ENCODE data around the gene FAM163A.

Gene FAM163A

DNA sequence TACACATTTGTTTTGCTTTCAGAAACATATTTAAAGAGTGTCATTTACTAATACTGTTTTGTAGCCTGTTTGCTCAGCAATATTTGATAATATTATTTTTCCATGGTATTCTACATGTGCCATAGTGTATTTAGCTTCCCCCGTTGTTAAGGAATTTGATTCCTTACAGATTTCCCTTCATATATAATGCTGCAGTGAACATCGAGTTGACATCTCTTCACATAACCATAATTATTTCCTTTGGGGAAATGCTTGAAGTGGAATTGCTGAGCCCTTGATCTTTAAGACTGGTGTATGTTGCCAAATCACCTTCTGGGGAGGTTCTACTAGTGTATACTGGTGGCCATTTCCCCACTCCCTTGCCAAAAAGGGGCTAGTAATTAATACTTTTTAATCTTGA, 42.6 kb downstream of the FAM163A start:
- H3K27ac ChIP-seq = no peak overlapping the region
- H3K9ac ChIP-seq = no peak overlapping the region
- H3K36me3 ChIP-seq = no peaks in the 10 kb centered on the region
- no peaks in the 10 kb centered on the region for H4K20me1 ChIP-seq
- H3K4me1 ChIP-seq = no peaks in the 10 kb centered on the region
- H3K4me2 ChIP-seq = no peak overlapping the region
- TF ChIP-seq Cebpa-rat (IDR thresholded peaks at IDR 0.05) = no peak
- no peak overlapping the region for H3K4me3 ChIP-seq
- H3K27me3 ChIP-seq = no peaks in the 10 kb centered on the region
- no peaks in the 10 kb centered on the region for H3K9me3 ChIP-seq

DNA sequence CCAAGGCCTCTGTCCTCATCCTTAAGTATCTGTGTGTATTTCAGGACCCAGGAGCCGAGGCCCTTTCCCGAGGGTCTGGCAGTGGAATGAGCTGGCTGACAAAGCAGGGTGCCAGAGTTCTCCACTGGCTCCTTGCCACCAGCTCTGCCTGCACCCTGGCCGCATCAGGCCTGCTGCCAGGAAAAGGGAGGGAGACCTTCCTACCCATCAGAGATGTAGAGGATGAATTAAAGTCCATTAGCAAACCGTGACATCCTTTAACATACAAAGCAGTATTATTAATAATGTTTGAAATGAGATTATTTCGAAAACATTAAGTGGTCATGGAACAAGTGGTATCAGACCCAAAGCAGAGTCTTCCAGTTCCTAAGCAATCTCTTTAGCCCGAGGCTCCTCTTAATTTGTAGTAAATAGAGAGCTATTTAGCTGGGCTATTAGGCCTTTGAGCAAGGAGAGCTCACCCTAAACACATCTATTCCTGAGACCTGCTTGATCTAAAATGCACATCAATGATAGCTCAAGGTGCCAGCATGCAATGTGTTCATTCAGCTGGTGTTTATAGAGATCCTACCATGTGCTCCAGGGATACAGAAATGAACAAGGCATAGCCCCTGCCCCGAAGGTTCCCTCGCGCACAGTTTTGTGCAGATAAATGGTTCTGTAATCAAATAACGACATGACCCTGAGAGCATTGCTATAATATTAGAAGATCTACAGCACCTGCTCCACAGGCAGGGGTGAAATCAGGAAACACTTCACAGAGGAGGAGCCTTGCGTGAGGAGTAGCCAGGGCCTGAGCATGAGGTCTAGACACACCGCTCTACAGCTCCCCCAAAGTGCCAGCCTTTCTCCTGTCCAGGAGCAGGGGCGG, 44.0 kb downstream of the FAM163A start:
- Histone ChIP-seq H3K9ac (no peak overlapping the region), H3K27ac (no peak overlapping the region), H3K4me3 (no peak overlapping the region), H3K4me2 (no peak overlapping the region), H3K36me3 (no peaks in the 10 kb centered on the region), H3K9me3 (no peaks in the 10 kb centered on the region), H3K27me3 (no peaks in the 10 kb centered on the region), H4K20me1 (no peaks in the 10 kb centered on the region), H3K4me1 (no peaks in the 10 kb centered on the region)
- no peak for TF ChIP-seq Cebpa-rat (IDR thresholded peaks at IDR 0.05)

DNA sequence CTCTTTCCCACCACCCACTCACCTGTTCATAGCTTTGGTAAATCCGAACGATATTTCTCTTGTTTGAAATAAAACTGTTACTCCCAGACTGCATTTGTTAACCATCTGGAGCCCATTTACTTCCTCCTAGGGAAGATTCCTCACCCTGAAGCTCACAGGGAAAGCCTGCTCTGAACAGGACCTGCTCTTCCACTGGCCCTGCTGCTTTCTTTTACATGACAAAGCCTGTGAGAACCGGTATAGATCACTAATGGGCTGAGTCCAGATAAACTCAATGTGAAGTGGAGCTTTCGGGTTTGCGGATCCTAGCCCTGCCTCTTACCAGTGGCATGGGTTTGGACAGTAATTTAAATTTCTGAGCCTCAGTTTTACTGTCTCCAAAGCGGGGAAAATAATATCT, 45.2 kb downstream of the FAM163A start:
- H4K20me1 ChIP-seq = no peaks in the 10 kb centered on the region
- H3K4me1 ChIP-seq = no peaks in the 10 kb centered on the region
- no peaks in the 10 kb centered on the region for H3K27me3 ChIP-seq
- H3K4me3 ChIP-seq = no peak overlapping the region
- TF ChIP-seq Cebpa-rat (IDR thresholded peaks at IDR 0.05) = no peak
- no peak overlapping the region for H3K27ac ChIP-seq
- H3K36me3 ChIP-seq = no peaks in the 10 kb centered on the region
- no peaks in the 10 kb centered on the region for H3K9me3 ChIP-seq
- no peak overlapping the region for H3K9ac ChIP-seq
- H3K4me2 ChIP-seq = no peak overlapping the region

DNA sequence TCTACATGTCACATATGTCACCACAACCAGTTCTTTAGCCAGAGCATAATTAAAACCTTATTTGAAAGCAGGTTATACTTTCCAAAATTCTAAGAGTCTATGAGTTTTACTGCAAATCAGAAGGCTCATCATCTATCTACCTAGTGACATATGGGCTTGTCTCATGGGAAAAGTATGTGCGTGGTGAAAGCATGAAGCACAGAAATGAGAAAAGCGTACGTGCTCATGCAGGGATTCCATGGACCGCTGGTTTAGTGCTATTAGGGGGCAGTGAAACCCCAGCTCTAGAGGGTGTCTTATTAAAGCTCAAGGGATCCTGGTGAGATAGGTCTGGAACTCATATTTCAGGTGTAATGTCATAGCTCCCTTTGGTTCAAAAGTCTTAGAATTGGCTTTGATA, 50.2 kb downstream of the FAM163A start:
- no peaks in the 10 kb centered on the region for H3K27me3 ChIP-seq
- no peak overlapping the region for H3K27ac ChIP-seq
- no peak overlapping the region for H3K4me3 ChIP-seq
- H3K36me3 ChIP-seq = no peaks in the 10 kb centered on the region
- no peak overlapping the region for H3K4me2 ChIP-seq
- no peak for TF ChIP-seq Cebpa-rat (IDR thresholded peaks at IDR 0.05)
- H4K20me1 ChIP-seq = no peaks in the 10 kb centered on the region
- no peak overlapping the region for H3K9ac ChIP-seq
- no peaks in the 10 kb centered on the region for H3K9me3 ChIP-seq
- H3K4me1 ChIP-seq = no peaks in the 10 kb centered on the region

DNA sequence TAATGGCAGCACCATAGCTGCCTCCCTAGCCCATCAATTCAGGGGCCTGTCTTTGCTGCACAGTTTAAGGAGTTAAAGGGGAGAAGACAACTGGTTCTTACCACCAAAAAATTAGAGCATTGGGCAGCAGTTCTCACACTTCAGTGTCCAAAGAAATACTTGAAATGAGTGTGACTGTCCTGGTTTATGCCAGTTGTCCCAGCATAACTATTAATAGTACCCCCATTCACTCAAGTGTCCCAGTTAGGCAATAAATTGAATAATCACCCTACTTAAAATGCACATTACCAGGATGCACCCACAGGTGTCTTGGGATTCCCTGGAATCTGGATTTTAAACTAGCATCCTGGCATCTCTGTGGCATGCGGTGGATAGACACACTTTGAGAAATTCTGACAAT, 51.1 kb downstream of the FAM163A start:
- no peaks in the 10 kb centered on the region for H3K4me1 ChIP-seq
- H3K27ac ChIP-seq = no peak overlapping the region
- no peak overlapping the region for H3K4me3 ChIP-seq
- H3K4me2 ChIP-seq = no peak overlapping the region
- no peaks in the 10 kb centered on the region for H3K36me3 ChIP-seq
- TF ChIP-seq Cebpa-rat (IDR thresholded peaks at IDR 0.05) = no peak
- H3K9me3 ChIP-seq = no peaks in the 10 kb centered on the region
- H3K9ac ChIP-seq = no peak overlapping the region
- H4K20me1 ChIP-seq = no peaks in the 10 kb centered on the region
- no peaks in the 10 kb centered on the region for H3K27me3 ChIP-seq

DNA sequence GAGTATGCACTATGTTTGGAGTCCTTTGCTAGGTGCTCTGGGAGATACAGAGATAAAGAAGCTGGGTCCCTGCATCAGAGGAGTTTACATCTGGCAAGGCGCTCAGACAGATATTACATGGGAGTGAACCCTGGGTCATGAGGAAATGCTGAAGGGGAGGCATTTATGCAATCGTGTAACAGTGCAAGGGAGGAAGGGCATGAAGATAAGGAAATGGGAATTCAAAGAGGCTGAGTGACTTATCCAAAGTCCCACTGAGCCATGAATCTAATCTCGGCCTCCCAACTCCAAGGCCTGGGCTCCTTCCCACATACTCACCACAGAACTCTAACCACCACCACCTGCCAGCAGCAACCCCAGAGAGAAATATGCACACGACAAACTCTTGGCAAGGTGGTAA, 51.6 kb downstream of the FAM163A start:
- no peak overlapping the region for H3K27ac ChIP-seq
- no peaks in the 10 kb centered on the region for H3K4me1 ChIP-seq
- no peak overlapping the region for H3K9ac ChIP-seq
- H3K9me3 ChIP-seq = no peaks in the 10 kb centered on the region
- no peaks in the 10 kb centered on the region for H4K20me1 ChIP-seq
- H3K4me2 ChIP-seq = no peak overlapping the region
- no peaks in the 10 kb centered on the region for H3K36me3 ChIP-seq
- TF ChIP-seq Cebpa-rat (IDR thresholded peaks at IDR 0.05) = no peak
- no peak overlapping the region for H3K4me3 ChIP-seq
- no peaks in the 10 kb centered on the region for H3K27me3 ChIP-seq

DNA sequence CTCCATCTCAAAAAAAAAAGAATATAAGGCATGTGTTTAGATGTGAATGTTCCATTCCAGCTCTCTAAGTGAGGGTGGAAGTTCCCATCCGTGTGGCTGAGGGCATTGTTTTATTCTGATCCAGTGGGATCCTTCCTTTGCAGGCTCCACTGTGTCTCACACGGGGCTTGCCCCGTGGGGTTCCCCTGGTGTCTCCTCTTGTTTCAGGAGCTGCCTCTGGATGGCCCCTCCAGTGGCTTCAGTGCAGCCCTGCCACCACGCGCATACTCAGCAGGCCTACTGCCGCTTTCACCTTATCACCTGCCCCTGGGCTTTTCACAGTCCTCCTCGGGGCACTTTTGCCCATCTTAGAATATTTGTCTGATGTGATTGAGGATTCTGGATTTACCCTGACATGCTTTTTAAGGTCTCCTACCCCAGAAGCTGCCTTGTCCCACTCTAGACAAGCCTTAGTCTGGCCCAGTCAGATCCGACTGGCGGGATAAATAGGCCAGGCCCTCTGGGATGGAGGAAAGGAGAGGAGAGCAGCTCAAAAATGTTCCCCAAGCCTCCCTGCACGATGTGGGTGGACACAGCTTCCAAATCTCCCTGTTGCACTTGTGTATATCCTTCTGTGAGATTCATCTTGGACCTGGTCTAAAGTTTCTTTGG, 55.2 kb downstream of the FAM163A start:
- Histone ChIP-seq H3K9ac (no peak overlapping the region), H3K4me1 (peaks cover 7% of the 10 kb centered on the region), H3K4me2 (no peak overlapping the region), H3K27me3 (no peaks in the 10 kb centered on the region), H3K4me3 (no peak overlapping the region), H4K20me1 (no peaks in the 10 kb centered on the region), H3K9me3 (no peaks in the 10 kb centered on the region), H3K36me3 (no peaks in the 10 kb centered on the region), H3K27ac (no peak overlapping the region)
- no peak for TF ChIP-seq Cebpa-rat (IDR thresholded peaks at IDR 0.05)

DNA sequence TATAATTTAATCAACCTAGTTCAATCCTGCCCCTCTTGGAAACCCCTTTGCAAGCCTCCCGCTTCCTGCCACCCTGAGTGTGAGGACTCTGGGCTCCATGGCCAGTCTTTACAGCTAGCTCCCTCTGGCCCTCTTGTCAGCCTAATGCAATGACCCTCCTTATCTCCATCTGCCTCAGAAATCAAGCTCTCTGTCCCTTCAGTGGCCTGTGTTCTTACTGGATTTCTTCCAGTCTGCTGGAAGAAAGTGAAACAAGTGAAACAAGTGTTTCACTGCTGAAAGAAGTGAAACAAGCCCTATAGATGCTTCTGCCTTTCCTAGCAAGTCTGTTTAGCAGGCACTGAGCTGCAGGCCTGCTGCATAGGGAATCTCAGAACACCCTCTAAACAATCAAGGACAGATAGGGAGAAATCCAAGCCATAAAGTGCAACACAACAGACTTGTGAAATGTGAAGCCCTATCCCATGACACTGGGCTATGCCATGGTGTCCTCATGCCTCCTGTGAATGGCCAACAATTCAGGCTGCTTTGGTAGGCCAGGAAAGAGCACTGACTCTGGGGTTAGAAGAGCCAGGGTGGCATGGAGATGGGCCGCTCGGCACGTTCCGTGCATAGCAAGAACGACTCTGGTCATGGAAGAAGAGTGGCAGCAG, 55.9 kb downstream of the FAM163A start:
- Histone ChIP-seq H3K27ac (no peak overlapping the region), H3K4me2 (no peak overlapping the region), H3K4me3 (no peak overlapping the region), H3K9ac (no peak overlapping the region), H4K20me1 (no peaks in the 10 kb centered on the region), H3K36me3 (no peaks in the 10 kb centered on the region), H3K9me3 (no peaks in the 10 kb centered on the region), H3K27me3 (no peaks in the 10 kb centered on the region), H3K4me1 (peaks cover 11% of the 10 kb centered on the region)
- TF ChIP-seq Cebpa-rat (IDR thresholded peaks at IDR 0.05) = no peak

DNA sequence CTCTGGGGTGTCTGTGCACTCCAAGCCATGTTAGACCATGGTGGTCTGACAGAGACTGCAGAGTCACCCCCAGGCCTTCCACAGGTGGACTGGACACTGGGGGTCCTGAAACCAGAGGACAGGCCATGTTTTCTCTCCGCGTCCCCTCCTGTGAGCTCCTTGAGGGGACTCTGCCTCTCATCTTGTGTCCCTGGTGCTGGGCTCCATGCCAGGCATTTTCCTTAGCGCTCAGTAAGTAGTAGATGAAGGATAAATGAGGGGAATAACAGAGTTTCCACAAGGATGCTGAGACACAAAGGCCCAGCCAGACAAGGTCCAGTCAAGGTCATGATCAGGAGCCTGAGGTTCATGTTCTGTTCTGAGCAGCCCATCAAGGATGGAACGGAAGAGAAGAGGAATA, 57.4 kb downstream of the FAM163A start:
- no peak for TF ChIP-seq Cebpa-rat (IDR thresholded peaks at IDR 0.05)
- no peaks in the 10 kb centered on the region for H3K27me3 ChIP-seq
- H3K9me3 ChIP-seq = no peaks in the 10 kb centered on the region
- H3K4me3 ChIP-seq = no peak overlapping the region
- H3K36me3 ChIP-seq = no peaks in the 10 kb centered on the region
- H3K9ac ChIP-seq = no peak overlapping the region
- H3K4me1 ChIP-seq = peaks cover 12% of the 10 kb centered on the region
- H3K4me2 ChIP-seq = no peak overlapping the region
- H4K20me1 ChIP-seq = no peaks in the 10 kb centered on the region
- no peak overlapping the region for H3K27ac ChIP-seq

DNA sequence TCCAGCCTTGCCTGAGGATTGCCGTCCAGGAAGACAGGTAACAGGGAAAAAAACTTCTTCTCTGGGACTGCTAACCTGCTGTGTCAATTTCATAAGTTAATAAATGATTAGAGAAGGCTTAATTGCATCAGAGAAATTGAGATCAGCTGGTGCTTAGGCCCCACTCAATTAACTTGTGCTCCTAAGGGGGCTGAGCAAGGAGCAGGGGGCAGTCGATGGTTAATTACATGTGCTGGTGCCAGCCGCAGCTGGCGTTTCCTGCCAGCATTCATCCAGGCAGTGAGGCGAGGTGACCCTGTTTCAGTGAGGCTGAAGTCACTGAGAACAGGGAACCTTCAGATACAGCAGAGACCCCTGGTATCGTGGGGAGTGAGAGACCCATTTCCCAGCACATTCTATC, 60.0 kb downstream of the FAM163A start:
- TF ChIP-seq Cebpa-rat (IDR thresholded peaks at IDR 0.05) = no peak
- H3K4me1 ChIP-seq = peaks cover 26% of the 10 kb centered on the region
- no peak overlapping the region for H3K4me3 ChIP-seq
- no peaks in the 10 kb centered on the region for H3K9me3 ChIP-seq
- H3K36me3 ChIP-seq = no peaks in the 10 kb centered on the region
- H3K27me3 ChIP-seq = 0 out of 2 replicates have a peak, but pooled peaks cover 7% of the 10 kb centered on the region
- no peak overlapping the region for H3K9ac ChIP-seq
- H3K4me2 ChIP-seq = peak overlapping the region; percentile 48
- peaks cover 14% of the 10 kb centered on the region; the same call in 1 of the 2 replicates for H4K20me1 ChIP-seq
- H3K27ac ChIP-seq = no peak overlapping the region

Measured in BLaER1 (cell line).